ENCODE measurements around the gene HSP90AB1. TPM values are rescaled to one million over a fixed set of nuclear protein-coding genes. Genes with fewer than 3 reads are reported as not detected.
A peak's percentile ranks its signal among the peaks of the same experiment; 100 is the strongest.

The HSP90AB1 gene
- total RNA-seq, 1 experiment from 2014 or later = 2,544 TPM

GRCh38 chr6:44255105-44255808 is 8.4 kb downstream of the HSP90AB1 start:
- DNase-seq (ENCODE audit: low spot score) = no peak

DNA sequence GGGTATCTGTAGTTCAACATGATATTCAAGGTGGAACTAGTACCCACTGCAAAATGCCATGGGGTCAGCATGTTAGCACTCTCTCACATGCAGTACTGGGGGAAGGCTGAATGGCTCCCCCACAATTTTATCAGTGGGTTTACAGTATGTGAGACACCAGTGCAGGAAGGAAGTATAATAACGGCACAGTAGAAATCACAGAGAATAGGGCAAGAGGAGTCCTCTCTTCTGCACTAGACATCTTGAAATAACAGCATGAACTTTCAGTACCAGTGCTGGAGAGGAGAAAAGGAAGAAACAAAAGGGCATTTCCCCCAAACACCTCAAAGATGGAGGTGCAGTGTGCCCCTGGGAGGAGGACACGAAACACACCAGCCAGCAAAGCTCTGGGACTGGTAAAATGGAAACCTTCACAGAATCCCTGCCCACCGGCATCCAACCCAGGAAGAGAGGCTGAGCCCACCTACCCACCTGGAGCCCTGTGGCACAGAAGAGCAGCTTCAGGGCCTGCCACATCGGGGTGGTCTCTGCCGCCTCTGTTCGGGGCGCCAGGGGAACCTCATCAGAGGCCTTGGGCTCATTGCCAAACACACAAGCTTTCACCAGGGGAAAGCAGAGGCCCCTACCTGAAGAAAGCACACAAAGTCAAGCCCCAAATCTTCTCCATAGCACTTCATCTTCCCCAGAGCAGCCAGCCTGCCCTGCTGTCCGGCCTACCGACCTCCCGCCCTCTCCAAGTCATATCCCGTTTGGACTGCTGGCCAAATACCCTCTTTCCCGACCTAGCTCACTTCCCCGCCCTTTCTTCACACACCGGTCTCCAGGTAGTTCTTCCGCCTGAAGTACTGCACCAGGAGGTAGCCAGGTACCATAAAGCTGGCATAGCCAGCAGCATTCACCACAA is 9.2 kb downstream of the HSP90AB1 start:
- DNase-seq (ENCODE audit: low spot score) = no peak

DNA sequence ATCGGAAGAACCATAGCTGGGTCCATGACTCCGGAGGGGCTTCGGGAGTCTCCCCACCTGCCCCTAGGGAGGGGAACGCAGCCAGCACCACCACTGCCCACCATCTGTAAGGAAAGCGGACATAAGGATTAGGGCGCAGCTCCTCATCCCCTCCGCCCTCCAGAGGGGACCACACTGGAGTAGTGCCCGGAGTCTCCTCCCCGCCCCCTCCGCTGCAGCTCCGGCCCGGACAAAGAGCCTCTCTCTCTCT is 9.8 kb downstream of the HSP90AB1 start:
- no peak for DNase-seq (ENCODE audit: low spot score)

DNA sequence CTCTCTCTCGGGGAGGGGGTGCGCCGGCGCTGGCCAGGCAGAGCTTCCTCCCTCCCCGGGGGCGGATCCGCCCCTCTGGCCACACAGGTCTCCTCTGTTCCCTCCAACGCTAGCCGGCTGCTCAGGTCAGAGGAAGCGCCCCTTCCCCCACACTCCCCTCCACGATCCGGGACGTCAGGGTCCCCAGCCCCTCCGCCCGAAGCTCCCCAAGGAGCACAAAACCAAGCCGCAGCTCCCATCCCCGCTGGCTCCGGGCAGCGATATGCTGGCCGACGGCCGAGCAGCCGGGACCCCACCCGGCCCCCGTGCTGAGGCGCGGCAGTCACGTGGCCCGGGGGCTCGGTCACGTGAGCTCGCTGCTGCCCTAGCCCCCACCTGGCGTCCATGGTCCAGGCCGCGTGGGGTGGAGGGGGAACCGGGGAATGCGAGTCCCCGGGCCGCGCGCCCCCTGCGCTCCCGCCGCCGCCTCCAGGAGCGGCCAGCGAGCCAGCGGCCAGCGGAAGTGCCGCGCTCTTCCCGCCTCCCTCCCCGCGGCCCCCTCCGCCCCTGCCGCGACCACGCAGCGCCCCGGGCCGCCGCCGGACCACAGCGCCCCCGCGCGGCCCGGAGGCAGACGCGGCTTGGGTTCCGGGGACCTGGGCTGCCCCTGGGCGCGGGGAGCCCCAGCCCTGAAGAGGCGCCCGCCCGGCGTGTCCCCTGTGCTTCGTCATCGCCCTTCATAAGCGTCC is 10.3 kb downstream of the HSP90AB1 start, which contains the start of gene SLC35B2:
SLC35B2 (minus strand) TSS at position 504 of the 728 bp plus-strand sequence; CDS start at position 386, 118 bp downstream.
- DNase-seq (ENCODE audit: low spot score) = peak; percentile 83

DNA sequence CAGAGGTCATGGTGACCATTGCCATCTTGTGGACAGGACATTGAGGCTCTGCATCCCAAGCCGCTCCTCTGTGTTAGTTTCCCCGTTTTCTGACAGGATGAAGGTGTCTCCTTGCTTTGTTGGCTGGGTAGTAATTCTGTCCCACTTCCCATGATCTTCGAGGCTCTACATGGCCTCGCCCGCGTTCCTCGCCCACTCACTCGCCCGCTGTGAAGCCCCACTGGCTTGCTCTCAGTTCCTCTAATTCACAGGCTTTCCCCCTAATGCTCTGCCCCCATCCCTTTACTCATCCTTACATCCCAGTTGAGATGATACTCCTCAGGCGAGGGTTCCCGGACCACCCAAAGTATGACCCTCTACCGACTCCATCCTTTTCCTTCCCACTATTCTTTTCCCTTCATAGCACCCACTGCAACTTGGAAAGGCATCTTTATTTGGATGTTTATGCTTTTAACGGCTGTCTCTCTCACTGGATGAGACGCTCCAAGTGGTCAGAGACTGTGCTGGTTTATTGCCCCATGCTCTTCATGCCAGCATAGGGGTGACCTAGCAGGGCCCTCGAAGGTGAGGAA is 10.9 kb downstream of the HSP90AB1 start:
- no peak for DNase-seq (ENCODE audit: low spot score)

DNA sequence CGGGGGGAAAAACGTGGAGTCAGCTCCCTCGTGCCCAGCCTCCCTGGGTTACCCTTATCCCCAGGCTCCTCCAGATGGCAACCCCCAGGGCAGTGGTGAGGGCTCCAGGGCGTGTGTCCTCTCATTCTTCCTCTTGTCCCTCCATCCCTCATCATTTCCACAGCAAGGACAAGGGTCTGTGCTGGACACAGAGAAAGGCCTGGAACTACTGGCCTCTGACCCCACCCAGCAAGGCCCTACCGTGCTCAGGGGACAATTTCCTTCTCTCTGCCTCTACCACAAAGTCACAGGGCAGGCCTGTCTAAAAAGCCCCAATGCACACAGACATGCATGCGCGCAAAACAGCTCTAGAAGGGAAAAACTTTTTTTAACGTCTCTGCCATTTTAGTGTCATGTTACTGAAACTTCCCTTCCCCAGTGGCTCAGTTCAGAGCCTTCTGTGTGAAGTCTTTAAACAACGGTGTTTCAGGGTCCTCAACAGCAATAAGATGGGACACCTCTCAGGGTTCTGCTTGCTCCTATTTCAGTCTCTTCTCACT is 11.5 kb downstream of the HSP90AB1 start:
- DNase-seq (ENCODE audit: low spot score) = no peak

DNA sequence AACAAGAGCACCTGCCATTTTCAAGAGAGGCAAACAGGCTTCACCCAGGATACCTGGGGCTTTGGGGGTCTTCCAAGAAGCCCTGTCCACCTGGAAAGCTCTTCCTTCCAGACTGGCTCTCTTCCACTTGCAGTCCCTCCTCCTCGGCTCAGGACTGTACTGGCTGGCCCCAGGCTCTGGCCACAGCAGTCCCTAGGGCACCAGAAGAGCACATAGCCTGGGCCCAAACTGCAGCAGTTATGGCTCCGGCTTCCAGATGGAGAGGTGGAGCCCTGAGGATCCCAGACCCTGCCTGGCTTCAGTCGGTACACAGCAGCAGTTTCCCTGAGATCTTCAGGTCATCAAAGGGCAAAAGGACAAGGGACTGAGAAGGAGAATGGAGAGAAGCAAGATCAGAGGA is 12.0 kb downstream of the HSP90AB1 start:
- DNase-seq (ENCODE audit: low spot score) = no peak

DNA sequence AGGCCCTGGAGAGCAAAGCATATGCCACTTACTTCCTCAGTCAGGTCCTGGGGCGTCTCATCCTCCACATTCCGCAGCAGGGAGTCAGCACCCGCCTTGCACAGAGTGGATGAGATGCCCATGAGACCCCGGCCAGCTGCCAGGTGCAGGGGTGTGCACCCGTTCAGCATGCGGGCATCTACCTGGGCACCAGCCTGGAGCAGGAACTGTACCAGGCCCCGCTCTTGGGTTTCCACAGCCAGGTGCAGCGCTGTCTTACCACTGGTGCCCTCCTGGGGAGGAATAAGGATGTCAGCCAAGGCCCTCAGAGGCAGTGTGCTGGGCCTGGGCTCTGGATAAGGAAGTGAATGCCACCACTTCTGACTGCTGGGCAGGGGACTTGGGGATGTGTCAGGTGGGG is 13.1 kb downstream of the HSP90AB1 start:
- DNase-seq (ENCODE audit: low spot score) = no peak

GRCh38 chr6:44260451-44261297 is 13.8 kb downstream of the HSP90AB1 start:
- no peak for DNase-seq (ENCODE audit: low spot score)

DNA sequence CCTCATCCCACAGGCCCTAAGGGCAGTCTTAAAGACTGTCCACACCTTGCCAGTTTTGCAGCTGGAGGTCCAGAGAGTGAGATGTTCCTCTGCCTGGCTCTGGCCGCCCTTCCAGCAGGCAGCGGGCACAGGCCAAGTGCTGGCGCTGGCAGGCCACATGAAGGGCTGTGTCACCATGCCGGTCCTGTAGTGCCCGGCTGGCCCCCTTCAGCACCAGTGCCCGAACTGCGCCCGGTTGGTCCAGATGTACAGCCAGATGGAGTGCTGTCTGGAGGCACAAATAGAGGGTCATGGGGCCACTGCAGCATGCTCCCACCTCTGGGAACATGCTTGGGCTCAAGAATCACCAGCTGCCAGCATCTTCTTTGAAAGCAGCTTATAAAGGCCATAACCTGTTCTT is 14.7 kb downstream of the HSP90AB1 start:
- no peak for DNase-seq (ENCODE audit: low spot score)

DNA sequence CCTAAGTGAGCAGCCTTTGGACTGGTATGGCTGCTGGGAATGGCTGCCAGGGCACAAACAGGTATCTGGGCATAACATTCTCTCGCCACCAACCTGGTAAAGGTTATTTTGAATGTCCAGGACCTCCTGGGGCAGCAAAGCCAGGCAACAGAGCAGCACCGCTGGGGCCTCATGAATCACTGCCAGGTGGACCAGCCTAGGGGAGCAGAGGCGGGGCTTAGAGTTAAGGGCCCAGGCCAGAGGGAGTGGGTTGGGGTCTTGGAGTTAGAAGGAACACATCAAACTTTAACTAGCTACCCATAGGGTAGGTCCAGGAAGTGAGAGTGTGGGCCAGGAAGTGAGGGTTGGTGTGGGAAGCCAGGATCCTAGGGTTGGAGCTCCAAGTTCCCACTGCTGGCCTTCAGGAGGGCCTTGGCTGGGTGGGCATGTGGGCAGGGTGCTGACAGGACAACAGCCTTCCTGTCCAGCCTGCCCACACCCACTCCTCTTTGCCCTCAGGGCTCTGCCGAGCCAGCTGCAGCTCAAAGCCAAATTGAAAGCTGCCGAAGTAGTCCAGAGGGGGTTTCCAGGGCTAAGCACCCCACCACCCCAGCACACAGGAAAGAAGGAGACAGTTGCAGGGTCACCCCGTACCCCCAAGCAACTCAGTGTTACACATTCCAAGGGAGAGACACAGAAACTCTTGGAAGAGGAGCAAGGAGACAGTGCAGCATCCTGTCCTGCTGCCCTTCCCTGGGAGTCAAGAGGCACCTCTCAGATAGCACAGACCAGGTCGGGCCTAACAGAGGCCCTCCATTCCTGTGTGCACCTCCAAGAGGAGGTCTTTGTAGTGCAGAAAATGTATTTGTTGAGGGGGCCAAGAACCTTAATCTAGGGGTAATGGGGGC is 15.8 kb downstream of the HSP90AB1 start:
- DNase-seq (ENCODE audit: low spot score) = peak; percentile 41

DNA sequence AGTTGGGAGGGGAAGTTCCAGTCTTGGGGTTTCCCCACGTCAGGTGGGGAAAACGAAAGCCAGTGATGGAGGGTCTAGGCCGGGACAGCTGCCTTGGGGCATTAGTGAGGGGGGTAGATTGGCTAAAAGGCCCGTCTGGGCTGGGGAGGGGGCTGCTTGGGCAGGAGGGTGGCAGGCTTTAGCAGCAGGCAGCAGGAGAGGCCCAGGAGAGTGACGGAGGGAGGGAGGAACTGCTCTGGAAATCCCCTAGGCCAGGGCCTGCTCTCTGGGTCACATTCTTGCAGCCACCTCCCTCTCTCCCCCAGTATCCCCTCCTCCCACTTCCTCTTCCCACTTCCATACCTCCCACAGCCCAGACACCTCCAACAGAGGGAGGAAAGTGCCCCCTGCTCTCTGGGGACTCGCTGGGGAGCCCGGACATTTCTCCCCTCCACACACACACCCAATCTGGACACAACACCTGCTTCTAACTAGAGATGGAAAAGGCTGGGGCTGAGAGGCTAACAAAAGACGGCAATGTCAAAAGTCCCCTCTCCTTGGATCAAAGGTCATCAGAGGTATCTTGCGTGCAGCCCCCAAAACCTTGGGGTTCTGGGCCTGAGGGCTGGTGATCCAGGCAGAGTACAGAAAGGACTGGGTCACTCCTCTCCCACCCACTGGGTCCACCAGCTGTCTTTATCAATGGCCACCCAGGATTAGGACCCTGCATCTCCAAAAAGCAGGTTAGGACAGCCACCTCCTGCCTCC is 16.6 kb downstream of the HSP90AB1 start:
- DNase-seq (ENCODE audit: low spot score) = peak; percentile 84

DNA sequence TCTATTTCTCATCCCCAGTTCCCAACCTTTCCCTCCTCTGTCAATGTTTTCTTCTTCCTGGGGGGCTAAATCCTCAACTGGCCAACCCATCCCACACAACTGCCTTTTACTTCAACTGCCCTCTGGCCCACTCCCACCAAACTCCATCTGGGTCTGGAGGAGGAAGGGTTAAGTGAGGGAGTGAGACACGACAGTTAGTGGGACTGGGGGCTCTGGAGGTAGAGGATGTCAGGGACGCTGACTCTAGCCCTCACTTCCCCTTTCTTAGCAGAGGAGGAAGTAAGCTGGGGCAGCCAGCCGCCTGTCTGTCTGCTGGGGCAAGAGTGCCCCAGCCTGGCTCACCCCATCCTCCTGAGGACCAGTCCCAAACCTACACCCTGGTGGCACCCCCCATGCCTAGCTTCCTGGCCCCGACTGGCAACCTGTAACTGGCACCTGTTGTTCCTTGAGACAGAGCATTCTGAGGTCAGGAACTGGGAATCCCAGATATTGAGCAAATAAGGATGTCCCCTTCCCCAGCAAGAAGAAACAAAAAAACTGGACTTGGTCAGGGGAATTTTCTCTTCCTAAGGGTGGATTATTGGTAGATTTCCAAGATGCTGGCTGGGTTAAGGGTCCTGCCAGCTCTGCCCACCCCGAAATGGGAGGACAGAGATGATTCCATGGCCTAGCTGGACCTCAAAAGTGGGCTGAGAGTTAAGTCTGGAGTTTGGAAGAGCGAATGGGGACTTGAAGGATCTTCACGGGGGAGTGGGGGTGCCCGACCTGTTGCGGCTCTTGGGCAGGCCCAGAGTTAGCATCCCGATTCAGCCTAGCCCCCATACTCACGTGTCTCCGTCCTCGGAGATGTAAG is 17.5 kb downstream of the HSP90AB1 start:
- peak; percentile 37 for DNase-seq (ENCODE audit: low spot score)

GRCh38 chr6:44265007-44265721 is 18.3 kb downstream of the HSP90AB1 start, which contains the start of gene NFKBIE:
Gene NFKBIE (minus strand): TSS chr6:44265551. CDS start chr6:44265346, 205 bp downstream.
- peak; percentile 95 for DNase-seq (ENCODE audit: low spot score)

DNA sequence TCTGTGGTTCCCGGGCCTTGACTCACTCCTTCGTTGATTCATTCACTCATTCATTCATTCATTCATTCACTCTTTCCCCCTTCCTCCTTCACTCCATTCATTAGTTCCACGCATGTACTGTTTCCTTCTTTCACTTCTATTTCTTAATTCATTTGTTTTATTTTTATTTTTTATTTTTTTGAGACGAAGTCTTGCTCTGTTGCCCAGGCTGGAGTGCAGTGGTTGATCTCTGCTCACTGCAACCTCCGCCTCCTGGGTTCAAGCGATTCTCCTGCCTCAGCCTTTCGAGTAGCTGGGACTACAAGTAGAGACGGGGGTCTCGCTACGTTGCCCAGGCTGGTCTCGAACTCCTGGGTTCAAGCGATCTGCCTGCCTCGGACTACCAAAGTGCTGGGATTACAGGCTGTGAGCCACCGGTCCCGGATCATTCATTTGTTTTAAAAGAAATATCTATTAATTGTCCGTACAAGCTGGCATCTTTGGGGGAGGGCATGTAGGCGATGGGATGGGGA is 18.9 kb downstream of the HSP90AB1 start:
- DNase-seq (ENCODE audit: low spot score) = no peak

- DNase-seq (ENCODE audit: low spot score) = no peak
These were observed 19.4 kb downstream of the HSP90AB1 start for GRCh38 chr6:44266347-44266746.

DNA sequence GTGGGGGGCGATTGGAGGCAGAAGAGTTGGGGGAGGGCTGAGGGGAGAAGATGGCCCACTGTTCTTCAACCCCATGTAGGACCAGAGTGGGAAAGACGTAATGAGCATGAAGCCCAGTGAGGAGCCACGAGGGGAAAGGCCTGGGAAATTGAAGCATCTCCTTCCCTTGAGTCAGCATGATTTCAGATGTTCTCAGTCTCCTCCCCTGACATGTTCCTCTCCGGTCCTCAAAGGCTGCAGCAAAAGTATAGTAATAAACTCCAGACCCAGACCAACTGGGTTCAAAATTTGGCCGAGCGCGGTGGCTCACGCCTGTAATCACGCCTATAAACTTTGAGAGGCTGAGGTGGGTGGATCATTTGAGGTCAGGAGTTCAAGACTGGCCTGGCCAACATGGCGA is 20.4 kb downstream of the HSP90AB1 start:
- DNase-seq (ENCODE audit: low spot score) = no peak

All from A172 (cell line).